K562 (cell line): ENCODE measurements around the gene NRP1. TPM values are rescaled to one million over a fixed set of nuclear protein-coding genes. Genes with fewer than 3 reads are reported as not detected.

Experiments used
- ATF1 ChIP-seq, 2 experiments: fragments of 450-650 bp in 1 of 2; IDR thresholded peaks; 2 replicates each; pipeline ENCODE4 v1.6.1; 2016; ENCODE audit warnings: missing compliant biosample characterization in 1 of 2, missing genetic modification characterization in 1 of 2
- ELK1 ChIP-seq: sonication (generic); formaldehyde crosslinking; IDR thresholded peaks from 2 replicates; pipeline ENCODE4 v1.8.1; 2022; ENCODE audit warnings: missing genetic modification reagents
- FOXO4 ChIP-seq: fragments of 450-650 bp; formaldehyde crosslinking; IDR thresholded peaks from 2 replicates; pipeline ENCODE4 v1.4.0; 2020; ENCODE audit warnings: mild to moderate bottlenecking, moderate library complexity
- HOXB6 ChIP-seq: fragments of 250-450 bp; sonication (Bioruptor Pico); IDR thresholded peaks from 2 replicates; pipeline ENCODE4 v1.5.1; 2022; ENCODE audit warnings: mild to moderate bottlenecking, borderline replicate concordance
- POLR2B ChIP-seq: fragments of 450-650 bp; IDR thresholded peaks from 2 replicates; pipeline ENCODE4 v1.6.1; 2018; ENCODE audit warnings: low read depth; ENCODE audit not compliant: partially characterized antibody
- RUNX1 ChIP-seq: sonication (generic); IDR thresholded peaks from 2 replicates; pipeline ENCODE4 v1.6.1; 2016; ENCODE audit warnings: antibody characterized with exemption, low read depth
- ZSCAN29 ChIP-seq: fragments of 450-650 bp; IDR thresholded peaks from 2 replicates; pipeline ENCODE4 v1.6.1; 2017
- polyA plus RNA-seq, 8 experiments: library from polyadenylated mRNA; depleted of rRNA in 4 of 8; stranded (reverse) in 5 of 8; unstranded in 3 of 8; fragments of >200 nt; fragmentation: Nextera tagmentation in 2 of 8; fragmentation: Illumina TruSeq in 1 of 8; extraction: Ambion mirVana in 2 of 8; extraction: Trizol in 1 of 8; gene quantifications; 2 replicates each; pipeline versions ENCODE4 v1.2.1 to v1.2.3, GENCODE V29; 2011 to 2014; ENCODE audit warnings: inconsistent platforms in 1 of 8, missing spikeins in 1 of 8
- total RNA-seq, 7 experiments: library from RNA; depleted of rRNA in 6 of 7; stranded (reverse); fragments of >200 nt in 6 of 7; fragmentation: Illumina TruSeq in 2 of 7; extraction: Trizol in 2 of 7; gene quantifications; 2 replicates each; pipeline versions ENCODE4 v1.2.1 to v1.2.3, GENCODE V29; 2011 to 2021; ENCODE audit warnings: low replicate concordance in 1 of 7
- TF ChIP-seq, protein P1 (sequence below): fragments of 250-450 bp; sonication (Bioruptor Pico); IDR thresholded peaks from 2 replicates; pipeline ENCODE4 v1.4.0; 2020; ENCODE audit warnings: mild to moderate bottlenecking

The NRP1 gene
- total and polyA plus RNA-seq, 9 of the 15 experiments (the other 6 are each of a cell fraction or from before 2014, with no cell fraction given) = 0.01 to 0.38 (median 0.04) TPM; not detected in 5

DNA sequence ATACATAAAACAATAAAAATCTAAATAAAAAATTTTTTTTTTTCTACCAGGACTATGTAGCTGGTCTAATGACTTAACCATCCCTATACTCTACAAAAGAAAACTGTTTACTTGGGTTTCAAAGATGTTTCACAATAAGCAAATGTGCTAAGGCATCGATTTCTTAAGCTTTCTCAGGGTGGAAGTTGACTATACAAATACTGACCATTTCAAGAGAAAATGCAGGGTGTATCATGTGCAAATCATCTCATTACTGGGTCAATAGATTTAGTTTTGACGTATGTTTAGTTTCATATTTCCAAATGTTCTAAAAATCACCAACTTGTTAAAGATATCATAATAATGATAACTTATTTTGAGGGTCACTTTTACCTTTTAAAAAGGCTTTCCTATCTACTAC is 7.5 kb downstream of the NRP1 start (continued):
- no peak for TF ChIP-seq HOXB6 (CRISPR knock-in tag)
- TF ChIP-seq ELK1 (CRISPR knock-in tag) = no peak
- no peak for TF ChIP-seq FOXO4 (CRISPR knock-in tag)
- no peak for TF ChIP-seq ATF1 (CRISPR knock-in tag; IDR thresholded peaks at IDR 0.05)
- TF ChIP-seq ATF1 (tag; IDR thresholded peaks at IDR 0.05) = no peak
- TF ChIP-seq ZSCAN29 = no peak
- no peak for TF ChIP-seq POLR2B
- TF ChIP-seq RUNX1 = no peak
- TF ChIP-seq, protein P1, sequence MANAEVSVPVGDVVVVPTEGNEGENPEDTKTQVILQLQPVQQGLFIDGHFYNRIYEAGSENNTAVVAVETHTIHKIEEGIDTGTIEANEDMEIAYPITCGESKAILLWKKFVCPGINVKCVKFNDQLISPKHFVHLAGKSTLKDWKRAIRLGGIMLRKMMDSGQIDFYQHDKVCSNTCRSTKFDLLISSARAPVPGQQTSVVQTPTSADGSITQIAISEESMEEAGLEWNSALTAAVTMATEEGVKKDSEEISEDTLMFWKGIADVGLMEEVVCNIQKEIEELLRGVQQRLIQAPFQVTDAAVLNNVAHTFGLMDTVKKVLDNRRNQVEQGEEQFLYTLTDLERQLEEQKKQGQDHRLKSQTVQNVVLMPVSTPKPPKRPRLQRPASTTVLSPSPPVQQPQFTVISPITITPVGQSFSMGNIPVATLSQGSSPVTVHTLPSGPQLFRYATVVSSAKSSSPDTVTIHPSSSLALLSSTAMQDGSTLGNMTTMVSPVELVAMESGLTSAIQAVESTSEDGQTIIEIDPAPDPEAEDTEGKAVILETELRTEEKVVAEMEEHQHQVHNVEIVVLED (CRISPR knock-in tag) = no peak
